B cell (primary cell): ENCODE data around the gene CBL.

ENCODE experiments used
- EZH2 ChIP-seq: IDR thresholded peaks from 2 replicates; pipeline ENCODE4 v1.6.1; 2012; ENCODE audit warnings: borderline replicate concordance, low read depth, mild to moderate bottlenecking, moderate library complexity, low read length; ENCODE audit not compliant: insufficient read depth, poor library complexity, severe bottlenecking
- TF ChIP-seq, protein P1 (sequence below): fragments of 200-600 bp; IDR thresholded peaks from one replicate; pipeline ENCODE4 v1.8.0; 2022; ENCODE audit warnings: antibody characterized with exemption, mild to moderate bottlenecking

DNA sequence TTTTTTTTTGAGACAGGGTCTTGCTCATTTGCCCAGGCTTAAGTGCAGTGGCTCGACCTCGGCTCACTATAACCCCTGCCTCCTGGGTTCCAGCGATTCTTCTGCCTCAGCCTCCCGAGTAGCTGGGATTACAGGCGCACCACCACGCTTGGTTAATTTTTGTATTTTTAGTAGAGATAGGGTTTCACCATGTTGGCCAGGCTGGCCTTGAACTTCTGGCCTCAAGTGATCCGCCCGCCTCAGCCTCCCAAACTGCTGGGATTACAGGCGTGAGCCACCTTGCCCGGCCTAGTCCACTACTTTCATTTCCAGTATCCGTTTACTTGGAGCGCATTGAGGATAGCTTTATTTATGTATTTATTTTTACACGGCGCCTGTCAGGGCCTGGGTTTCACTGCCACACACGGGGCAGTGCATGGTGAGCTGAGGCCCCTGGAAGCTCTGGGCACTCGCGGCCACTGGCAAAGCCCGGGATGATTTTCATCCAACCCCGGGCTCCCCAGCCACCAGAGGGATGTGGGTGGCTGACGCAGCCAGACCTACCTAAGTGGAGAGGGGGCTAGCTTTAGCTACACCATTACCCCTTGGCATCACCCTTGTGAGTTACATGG, 116.9 kb downstream of the CBL start:
- TF ChIP-seq, protein P1, sequence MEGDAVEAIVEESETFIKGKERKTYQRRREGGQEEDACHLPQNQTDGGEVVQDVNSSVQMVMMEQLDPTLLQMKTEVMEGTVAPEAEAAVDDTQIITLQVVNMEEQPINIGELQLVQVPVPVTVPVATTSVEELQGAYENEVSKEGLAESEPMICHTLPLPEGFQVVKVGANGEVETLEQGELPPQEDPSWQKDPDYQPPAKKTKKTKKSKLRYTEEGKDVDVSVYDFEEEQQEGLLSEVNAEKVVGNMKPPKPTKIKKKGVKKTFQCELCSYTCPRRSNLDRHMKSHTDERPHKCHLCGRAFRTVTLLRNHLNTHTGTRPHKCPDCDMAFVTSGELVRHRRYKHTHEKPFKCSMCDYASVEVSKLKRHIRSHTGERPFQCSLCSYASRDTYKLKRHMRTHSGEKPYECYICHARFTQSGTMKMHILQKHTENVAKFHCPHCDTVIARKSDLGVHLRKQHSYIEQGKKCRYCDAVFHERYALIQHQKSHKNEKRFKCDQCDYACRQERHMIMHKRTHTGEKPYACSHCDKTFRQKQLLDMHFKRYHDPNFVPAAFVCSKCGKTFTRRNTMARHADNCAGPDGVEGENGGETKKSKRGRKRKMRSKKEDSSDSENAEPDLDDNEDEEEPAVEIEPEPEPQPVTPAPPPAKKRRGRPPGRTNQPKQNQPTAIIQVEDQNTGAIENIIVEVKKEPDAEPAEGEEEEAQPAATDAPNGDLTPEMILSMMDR = no peak
- no peak for TF ChIP-seq EZH2
